ENCODE results near the gene CPPED1.

The CPPED1 gene

GRCh38 chr16:12652924-12653323, 150.8 kb downstream of the CPPED1 start:
- H3K9ac ChIP-seq (ENCODE audit: low read length), result no peak overlapping the region
- no peak overlapping the region for H2BK5ac ChIP-seq (ENCODE audit: low read depth, low read length, poor library complexity)
- H3K18ac ChIP-seq (ENCODE audit: low read length), result no peak overlapping the region
- no peaks in the 10 kb centered on the region for H3K79me1 ChIP-seq (ENCODE audit: low read length)
- H3K23ac ChIP-seq (ENCODE audit: low read length), result no peak overlapping the region
- no peaks in the 10 kb centered on the region for H3K27me3 ChIP-seq (ENCODE audit: insufficient read depth, low read length)
- no peak overlapping the region for H4K12ac ChIP-seq (ENCODE audit: low read depth, low read length)
- DNase-seq, result no peak
- no peak overlapping the region for H2BK120ac ChIP-seq (ENCODE audit: insufficient read depth, low read length, poor library complexity)
- peaks cover 0 to 6% of the 10 kb centered on the region in 2 experiments for H3K4me1 ChIP-seq (ENCODE audit: control insufficient read depth in 1 of 2, insufficient read depth in 2 of 2, low read length in 2 of 2)
- H3K36me3 ChIP-seq (ENCODE audit: control insufficient read depth in 1 of 2, insufficient read depth in 2 of 2, low read length in 2 of 2), result no peaks in the 10 kb centered on the region
- H3K4me2 ChIP-seq (ENCODE audit: low read length), result no peak overlapping the region
- no peaks in the 10 kb centered on the region for H3K79me2 ChIP-seq (ENCODE audit: control insufficient read depth, insufficient read depth, low read length, poor library complexity)
- H3K14ac ChIP-seq (ENCODE audit: low read length), result no peak overlapping the region
- no peak overlapping the region for H2BK12ac ChIP-seq (ENCODE audit: low read length)
- no peak overlapping the region for H2AK5ac ChIP-seq (ENCODE audit: low read length)
- H3K9me3 ChIP-seq (ENCODE audit: insufficient read depth, low read depth, low read length), result no peaks in the 10 kb centered on the region
- H2AFZ ChIP-seq (ENCODE audit: insufficient read depth, low read length, poor library complexity), result no peak overlapping the region
- no peak overlapping the region for H3K4me3 ChIP-seq (ENCODE audit: low read depth, low read length)
- H3K4ac ChIP-seq (ENCODE audit: low read depth, low read length), result no peak overlapping the region
- H3K27ac ChIP-seq (ENCODE audit: low read depth, low read length), result no peak overlapping the region
- H4K8ac ChIP-seq (ENCODE audit: low read depth, low read length), result no peak overlapping the region
- WGBS (ENCODE audit: extremely low coverage, insufficient coverage, insufficient read length), result no CpG with 5 or more reads among the region's 4 CpGs
- no peak overlapping the region for H4K91ac ChIP-seq (ENCODE audit: low read depth, low read length)

GRCh38 chr16:12651765-12652512, 151.7 kb downstream of the CPPED1 start:
- no peak for DNase-seq
- H4K8ac ChIP-seq (ENCODE audit: low read depth, low read length), result no peak overlapping the region
- WGBS (ENCODE audit: extremely low coverage, insufficient coverage, insufficient read length), result no CpG with 5 or more reads among the region's 16 CpGs
- no peak overlapping the region for H3K9ac ChIP-seq (ENCODE audit: low read length)
- no peak overlapping the region for H2AFZ ChIP-seq (ENCODE audit: insufficient read depth, low read length, poor library complexity)
- no peaks in the 10 kb centered on the region for H3K79me1 ChIP-seq (ENCODE audit: low read length)
- H3K27me3 ChIP-seq (ENCODE audit: insufficient read depth, low read length), result no peaks in the 10 kb centered on the region
- H3K18ac ChIP-seq (ENCODE audit: low read length), result no peak overlapping the region
- H2BK12ac ChIP-seq (ENCODE audit: low read length), result no peak overlapping the region
- no peak overlapping the region for H3K27ac ChIP-seq (ENCODE audit: low read depth, low read length)
- no peak overlapping the region for H4K12ac ChIP-seq (ENCODE audit: low read depth, low read length)
- no peak overlapping the region for H2BK120ac ChIP-seq (ENCODE audit: insufficient read depth, low read length, poor library complexity)
- H4K91ac ChIP-seq (ENCODE audit: low read depth, low read length), result no peak overlapping the region
- no peak overlapping the region for H3K4me3 ChIP-seq (ENCODE audit: low read depth, low read length)
- no peaks in the 10 kb centered on the region for H3K9me3 ChIP-seq (ENCODE audit: insufficient read depth, low read depth, low read length)
- no peaks in the 10 kb centered on the region for H3K36me3 ChIP-seq (ENCODE audit: control insufficient read depth in 1 of 2, insufficient read depth in 2 of 2, low read length in 2 of 2)
- H3K4ac ChIP-seq (ENCODE audit: low read depth, low read length), result no peak overlapping the region
- H2AK5ac ChIP-seq (ENCODE audit: low read length), result no peak overlapping the region
- H3K23ac ChIP-seq (ENCODE audit: low read length), result no peak overlapping the region
- no peak overlapping the region for H3K14ac ChIP-seq (ENCODE audit: low read length)
- H3K4me2 ChIP-seq (ENCODE audit: low read length), result no peak overlapping the region
- H2BK5ac ChIP-seq (ENCODE audit: low read depth, low read length, poor library complexity), result no peak overlapping the region
- H3K4me1 ChIP-seq (ENCODE audit: control insufficient read depth in 1 of 2, insufficient read depth in 2 of 2, low read length in 2 of 2), result peaks cover 0 to 6% of the 10 kb centered on the region in 2 experiments
- H3K79me2 ChIP-seq (ENCODE audit: control insufficient read depth, insufficient read depth, low read length, poor library complexity), result no peaks in the 10 kb centered on the region

GRCh38 chr16:12649356-12649755, 154.3 kb downstream of the CPPED1 start:
- H3K36me3 ChIP-seq (ENCODE audit: control insufficient read depth in 1 of 2, insufficient read depth in 2 of 2, low read length in 2 of 2), result no peaks in the 10 kb centered on the region

GRCh38 chr16:12646490-12647274, 157.0 kb downstream of the CPPED1 start:
- Histone ChIP-seq H3K18ac (ENCODE audit: low read length) (no peak overlapping the region), H3K23ac (ENCODE audit: low read length) (no peak overlapping the region), H3K4me1 (ENCODE audit: control insufficient read depth in 1 of 2, insufficient read depth in 2 of 2, low read length in 2 of 2) (no peaks in the 10 kb centered on the region), H3K79me1 (ENCODE audit: low read length) (no peaks in the 10 kb centered on the region), H2BK12ac (ENCODE audit: low read length) (no peak overlapping the region), H2BK5ac (ENCODE audit: low read depth, low read length, poor library complexity) (no peak overlapping the region), H4K91ac (ENCODE audit: low read depth, low read length) (no peak overlapping the region), H3K4me3 (ENCODE audit: low read depth, low read length) (no peak overlapping the region), H3K14ac (ENCODE audit: low read length) (no peak overlapping the region), H3K36me3 (ENCODE audit: control insufficient read depth in 1 of 2, insufficient read depth in 2 of 2, low read length in 2 of 2) (no peaks in the 10 kb centered on the region), H4K12ac (ENCODE audit: low read depth, low read length) (no peak overlapping the region), H3K79me2 (ENCODE audit: control insufficient read depth, insufficient read depth, low read length, poor library complexity) (no peaks in the 10 kb centered on the region), H2AK5ac (ENCODE audit: low read length) (no peak overlapping the region), H2AFZ (ENCODE audit: insufficient read depth, low read length, poor library complexity) (no peak overlapping the region), H3K27me3 (ENCODE audit: insufficient read depth, low read length) (no peaks in the 10 kb centered on the region), H3K9me3 (ENCODE audit: insufficient read depth, low read depth, low read length) (no peaks in the 10 kb centered on the region), H3K4me2 (ENCODE audit: low read length) (no peak overlapping the region), H3K9ac (ENCODE audit: low read length) (no peak overlapping the region), H3K27ac (ENCODE audit: low read depth, low read length) (no peak overlapping the region), H3K4ac (ENCODE audit: low read depth, low read length) (no peak overlapping the region), H2BK120ac (ENCODE audit: insufficient read depth, low read length, poor library complexity) (no peak overlapping the region), H4K8ac (ENCODE audit: low read depth, low read length) (no peak overlapping the region)
- peak in 1 of 2 donors; percentile 69 for DNase-seq
- no CpG with 5 or more reads among the region's 10 CpGs for WGBS (ENCODE audit: extremely low coverage, insufficient coverage, insufficient read length)

More at GRCh38 chr16:12649356-12649755, 154.3 kb downstream of the CPPED1 start:
- DNase-seq, result no peak
- no peaks in the 10 kb centered on the region for H3K9me3 ChIP-seq (ENCODE audit: insufficient read depth, low read depth, low read length)
- H3K4me3 ChIP-seq (ENCODE audit: low read depth, low read length), result no peak overlapping the region
- no peaks in the 10 kb centered on the region for H3K4me1 ChIP-seq (ENCODE audit: control insufficient read depth in 1 of 2, insufficient read depth in 2 of 2, low read length in 2 of 2)
- no peak overlapping the region for H2AFZ ChIP-seq (ENCODE audit: insufficient read depth, low read length, poor library complexity)
- H3K23ac ChIP-seq (ENCODE audit: low read length), result no peak overlapping the region
- H3K79me2 ChIP-seq (ENCODE audit: control insufficient read depth, insufficient read depth, low read length, poor library complexity), result no peaks in the 10 kb centered on the region
- WGBS (ENCODE audit: extremely low coverage, insufficient coverage, insufficient read length), result no CpG with 5 or more reads among the region's 2 CpGs
- H2BK120ac ChIP-seq (ENCODE audit: insufficient read depth, low read length, poor library complexity), result no peak overlapping the region
- no peak overlapping the region for H3K4ac ChIP-seq (ENCODE audit: low read depth, low read length)
- no peak overlapping the region for H3K27ac ChIP-seq (ENCODE audit: low read depth, low read length)
- H4K91ac ChIP-seq (ENCODE audit: low read depth, low read length), result no peak overlapping the region
- H3K79me1 ChIP-seq (ENCODE audit: low read length), result no peaks in the 10 kb centered on the region
- H3K27me3 ChIP-seq (ENCODE audit: insufficient read depth, low read length), result no peaks in the 10 kb centered on the region
- H4K12ac ChIP-seq (ENCODE audit: low read depth, low read length), result no peak overlapping the region
- H2BK5ac ChIP-seq (ENCODE audit: low read depth, low read length, poor library complexity), result no peak overlapping the region
- H3K9ac ChIP-seq (ENCODE audit: low read length), result no peak overlapping the region
- H2AK5ac ChIP-seq (ENCODE audit: low read length), result no peak overlapping the region
- no peak overlapping the region for H3K14ac ChIP-seq (ENCODE audit: low read length)
- no peak overlapping the region for H4K8ac ChIP-seq (ENCODE audit: low read depth, low read length)
- H2BK12ac ChIP-seq (ENCODE audit: low read length), result no peak overlapping the region
- no peak overlapping the region for H3K18ac ChIP-seq (ENCODE audit: low read length)
- no peak overlapping the region for H3K4me2 ChIP-seq (ENCODE audit: low read length)

Data from trophoblast cell (in vitro differentiated cells and primary cell).